ENCODE measurements around the gene TNKS2.
"Not testable (repeated sequence)": the region's sequence is repeated elsewhere in the genome, so short reads cannot be mapped to it uniquely, and the experiment has no call there.

TNKS2 gene

GRCh38 chr10:91885362-91886079, 87.3 kb downstream of the TNKS2 start:
- peaks cover 10% of the 10 kb centered on the region for H3K27me3 Mint-ChIP-seq
- no peak for ATAC-seq (replicated peaks; ENCODE audit: extremely low read depth, poor library complexity, severe bottlenecking)

GRCh38 chr10:91886954-91887271, 88.7 kb downstream of the TNKS2 start:
- Mint-ChIP-seq H3K4me1 (peaks cover 13% of the 10 kb centered on the region), H3K27me3 (peaks cover 10% of the 10 kb centered on the region), H3K27ac (ENCODE audit: low read depth) (no peak overlapping the region), H3K36me3 (ENCODE audit: insufficient read depth) (no peaks in the 10 kb centered on the region), H3K4me3 (peak overlapping the region; percentile 88), H3K9me3 (no peaks in the 10 kb centered on the region)
- ATAC-seq (replicated peaks; ENCODE audit: extremely low read depth, poor library complexity, severe bottlenecking) = no peak
- no peak for DNase-seq (ENCODE audit: low spot score in 2 of 2)

More at GRCh38 chr10:91885362-91886079, 87.3 kb downstream of the TNKS2 start:
- no peaks in the 10 kb centered on the region for H3K9me3 Mint-ChIP-seq
- H3K4me3 Mint-ChIP-seq = no peak overlapping the region
- DNase-seq (ENCODE audit: low spot score in 2 of 2) = no peak
- H3K27ac Mint-ChIP-seq (ENCODE audit: low read depth) = peak overlapping the region; percentile 35
- no peaks in the 10 kb centered on the region for H3K36me3 Mint-ChIP-seq (ENCODE audit: insufficient read depth)
- H3K4me1 Mint-ChIP-seq = peaks cover 13% of the 10 kb centered on the region

- peak overlapping the region; percentile 47 for H3K27ac Mint-ChIP-seq (ENCODE audit: low read depth)
- peaks cover 13% of the 10 kb centered on the region for H3K4me1 Mint-ChIP-seq
- peaks cover 10% of the 10 kb centered on the region for H3K27me3 Mint-ChIP-seq
- DNase-seq (ENCODE audit: low spot score in 2 of 2) (no peak), ATAC-seq (replicated peaks; ENCODE audit: extremely low read depth, poor library complexity, severe bottlenecking) (peak; percentile 69)
- no peaks in the 10 kb centered on the region for H3K36me3 Mint-ChIP-seq (ENCODE audit: insufficient read depth)
- H3K4me3 Mint-ChIP-seq = peak overlapping the region; percentile 88
- no peaks in the 10 kb centered on the region for H3K9me3 Mint-ChIP-seq
These were observed 89.2 kb downstream of the TNKS2 start for GRCh38 chr10:91887272-91888076.

- peaks cover 13% of the 10 kb centered on the region for H3K4me1 Mint-ChIP-seq
- DNase-seq (ENCODE audit: low spot score in 2 of 2) (no peak), ATAC-seq (replicated peaks; ENCODE audit: extremely low read depth, poor library complexity, severe bottlenecking) (no peak)
- H3K9me3 Mint-ChIP-seq = no peaks in the 10 kb centered on the region
- H3K36me3 Mint-ChIP-seq (ENCODE audit: insufficient read depth) = peaks cover 2% of the 10 kb centered on the region
- H3K4me3 Mint-ChIP-seq = no peak overlapping the region
- no peak overlapping the region for H3K27ac Mint-ChIP-seq (ENCODE audit: low read depth)
- peaks cover 18% of the 10 kb centered on the region for H3K27me3 Mint-ChIP-seq
These were observed 93.1 kb downstream of the TNKS2 start for GRCh38 chr10:91891125-91892001.

- Mint-ChIP-seq H3K27me3 (peaks cover 26% of the 10 kb centered on the region), H3K36me3 (ENCODE audit: insufficient read depth) (peaks cover 2% of the 10 kb centered on the region), H3K9me3 (no peaks in the 10 kb centered on the region), H3K27ac (ENCODE audit: low read depth) (no peak overlapping the region), H3K4me1 (peaks cover under 1% of the 10 kb centered on the region), H3K4me3 (no peak overlapping the region)
- DNase-seq (ENCODE audit: low spot score in 2 of 2) (no peak), ATAC-seq (replicated peaks; ENCODE audit: extremely low read depth, poor library complexity, severe bottlenecking) (no peak)
These were observed 94.8 kb downstream of the TNKS2 start for GRCh38 chr10:91893051-91893450.

- not testable (repeated sequence) for H3K27ac Mint-ChIP-seq (ENCODE audit: low read depth); H3K4me3 Mint-ChIP-seq
These were observed 96.0 kb downstream of the TNKS2 start for GRCh38 chr10:91894261-91894685.

GRCh38 chr10:91896212-91896756, 98.1 kb downstream of the TNKS2 start:
- Mint-ChIP-seq H3K9me3 (no peaks in the 10 kb centered on the region), H3K4me1 (peaks cover 3% of the 10 kb centered on the region), H3K36me3 (ENCODE audit: insufficient read depth) (peaks cover 3% of the 10 kb centered on the region), H3K27ac (ENCODE audit: low read depth) (no peak overlapping the region), H3K4me3 (no peak overlapping the region), H3K27me3 (peaks cover 19% of the 10 kb centered on the region)
- ATAC-seq (replicated peaks; ENCODE audit: extremely low read depth, poor library complexity, severe bottlenecking) (no peak), DNase-seq (ENCODE audit: low spot score in 2 of 2) (no peak)

More at GRCh38 chr10:91894261-91894685, 96.0 kb downstream of the TNKS2 start:
- not testable (repeated sequence) for H3K36me3 Mint-ChIP-seq (ENCODE audit: insufficient read depth); H3K9me3 Mint-ChIP-seq; H3K4me1 Mint-ChIP-seq; DNase-seq (ENCODE audit: low spot score in 2 of 2); ATAC-seq (replicated peaks; ENCODE audit: extremely low read depth, poor library complexity, severe bottlenecking)
- peaks cover 25% of the 10 kb centered on the region for H3K27me3 Mint-ChIP-seq

GRCh38 chr10:91897421-91897820, 99.2 kb downstream of the TNKS2 start:
- Mint-ChIP-seq H3K27me3 (peaks cover 19% of the 10 kb centered on the region), H3K36me3 (ENCODE audit: insufficient read depth) (peaks cover 3% of the 10 kb centered on the region), H3K27ac (ENCODE audit: low read depth) (no peak overlapping the region), H3K4me1 (peaks cover 15% of the 10 kb centered on the region), H3K9me3 (no peaks in the 10 kb centered on the region), H3K4me3 (no peak overlapping the region)
- no peak for DNase-seq (ENCODE audit: low spot score in 2 of 2)
- ATAC-seq (replicated peaks; ENCODE audit: extremely low read depth, poor library complexity, severe bottlenecking) = no peak

GRCh38 chr10:91901784-91902677, 103.8 kb downstream of the TNKS2 start:
- H3K4me1 Mint-ChIP-seq = peaks cover 23% of the 10 kb centered on the region
- no peak overlapping the region for H3K4me3 Mint-ChIP-seq
- ATAC-seq (replicated peaks; ENCODE audit: extremely low read depth, poor library complexity, severe bottlenecking) (peak; percentile 100), DNase-seq (ENCODE audit: low spot score in 2 of 2) (no peak)
- H3K27ac Mint-ChIP-seq (ENCODE audit: low read depth) = peak overlapping the region; percentile 78
- H3K9me3 Mint-ChIP-seq = no peaks in the 10 kb centered on the region
- H3K36me3 Mint-ChIP-seq (ENCODE audit: insufficient read depth) = peaks cover 2% of the 10 kb centered on the region
- peaks cover 10% of the 10 kb centered on the region for H3K27me3 Mint-ChIP-seq

GRCh38 chr10:91907033-91907594, 108.9 kb downstream of the TNKS2 start:
- Mint-ChIP-seq H3K27me3 (no peaks in the 10 kb centered on the region), H3K27ac (ENCODE audit: low read depth) (peak overlapping the region; percentile 83), H3K4me1 (peaks cover 33% of the 10 kb centered on the region), H3K9me3 (no peaks in the 10 kb centered on the region), H3K4me3 (peak overlapping the region; percentile 92), H3K36me3 (ENCODE audit: insufficient read depth) (peaks cover 9% of the 10 kb centered on the region)
- ATAC-seq (replicated peaks; ENCODE audit: extremely low read depth, poor library complexity, severe bottlenecking) (no peak), DNase-seq (ENCODE audit: low spot score in 2 of 2) (no peak)

- peaks cover 28% of the 10 kb centered on the region for H3K4me1 Mint-ChIP-seq
- H3K27ac Mint-ChIP-seq (ENCODE audit: low read depth) = peak overlapping the region; percentile 83
- DNase-seq (ENCODE audit: low spot score in 2 of 2) (no peak), ATAC-seq (replicated peaks; ENCODE audit: extremely low read depth, poor library complexity, severe bottlenecking) (peak; percentile 26)
- H3K9me3 Mint-ChIP-seq = no peaks in the 10 kb centered on the region
- peak overlapping the region; percentile 92 for H3K4me3 Mint-ChIP-seq
- peaks cover 9% of the 10 kb centered on the region for H3K36me3 Mint-ChIP-seq (ENCODE audit: insufficient read depth)
- H3K27me3 Mint-ChIP-seq = peaks cover 5% of the 10 kb centered on the region
These were observed 109.7 kb downstream of the TNKS2 start for GRCh38 chr10:91907914-91908336.
